Measurements from ENCODE around the gene TGFA.

DNA sequence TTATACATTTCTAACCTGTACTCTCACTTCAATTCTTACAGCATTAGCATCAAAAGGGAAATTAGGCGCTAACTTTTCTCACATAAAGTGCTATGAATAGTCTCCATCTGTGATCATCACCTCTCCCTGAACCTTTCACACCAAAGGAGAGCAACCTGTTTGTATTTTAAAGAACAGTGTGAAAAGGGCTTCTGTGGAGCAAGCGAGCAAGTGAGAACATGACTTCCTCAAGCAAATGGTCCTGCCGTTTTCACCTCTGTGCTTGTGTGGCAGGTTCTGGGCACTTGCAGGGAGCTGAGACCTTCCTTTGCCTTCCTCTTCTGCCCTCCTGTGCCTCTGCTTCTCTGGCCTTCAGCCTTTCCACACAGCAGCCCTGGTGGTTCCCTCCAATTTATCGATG, 51.9 kb downstream of the TGFA start:
- TF ChIP-seq, protein P1, sequence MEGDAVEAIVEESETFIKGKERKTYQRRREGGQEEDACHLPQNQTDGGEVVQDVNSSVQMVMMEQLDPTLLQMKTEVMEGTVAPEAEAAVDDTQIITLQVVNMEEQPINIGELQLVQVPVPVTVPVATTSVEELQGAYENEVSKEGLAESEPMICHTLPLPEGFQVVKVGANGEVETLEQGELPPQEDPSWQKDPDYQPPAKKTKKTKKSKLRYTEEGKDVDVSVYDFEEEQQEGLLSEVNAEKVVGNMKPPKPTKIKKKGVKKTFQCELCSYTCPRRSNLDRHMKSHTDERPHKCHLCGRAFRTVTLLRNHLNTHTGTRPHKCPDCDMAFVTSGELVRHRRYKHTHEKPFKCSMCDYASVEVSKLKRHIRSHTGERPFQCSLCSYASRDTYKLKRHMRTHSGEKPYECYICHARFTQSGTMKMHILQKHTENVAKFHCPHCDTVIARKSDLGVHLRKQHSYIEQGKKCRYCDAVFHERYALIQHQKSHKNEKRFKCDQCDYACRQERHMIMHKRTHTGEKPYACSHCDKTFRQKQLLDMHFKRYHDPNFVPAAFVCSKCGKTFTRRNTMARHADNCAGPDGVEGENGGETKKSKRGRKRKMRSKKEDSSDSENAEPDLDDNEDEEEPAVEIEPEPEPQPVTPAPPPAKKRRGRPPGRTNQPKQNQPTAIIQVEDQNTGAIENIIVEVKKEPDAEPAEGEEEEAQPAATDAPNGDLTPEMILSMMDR (IDR thresholded peaks at IDR 0.05; ENCODE audit: insufficient read depth, low read depth, low read length), result no peak
- no peak for TF ChIP-seq EZH2 (IDR thresholded peaks at IDR 0.05; ENCODE audit: insufficient read depth, low read length)

Measured in astrocyte (in vitro differentiated cells and primary cell).